ENCODE measurements around the gene RETN.
"Not testable (repeated sequence)": the region's sequence is repeated elsewhere in the genome, so short reads cannot be mapped to it uniquely, and the experiment has no call there.

The RETN gene

GRCh38 chr19:7637374-7638256, 31.2 kb upstream of the RETN start:
- no peak for DNase-seq (ENCODE audit: low read depth in 3 of 3, low spot score in 1 of 3)

GRCh38 chr19:7638802-7639465, 29.9 kb upstream of the RETN start:
- DNase-seq (ENCODE audit: low read depth in 3 of 3, low spot score in 1 of 3), result no peak

- no peak for DNase-seq (ENCODE audit: low read depth in 3 of 3, low spot score in 1 of 3)
These were observed 28.9 kb upstream of the RETN start for GRCh38 chr19:7639863-7640348.

GRCh38 chr19:7640803-7641202, 28.0 kb upstream of the RETN start:
- no peak for DNase-seq (ENCODE audit: low read depth in 3 of 3, low spot score in 1 of 3)

- DNase-seq (ENCODE audit: low read depth in 3 of 3, low spot score in 1 of 3), result no peak
These were observed 27.3 kb upstream of the RETN start for GRCh38 chr19:7641290-7642276.

GRCh38 chr19:7642295-7643030, 26.4 kb upstream of the RETN start:
- no peak for DNase-seq (ENCODE audit: low read depth in 3 of 3, low spot score in 1 of 3)

- DNase-seq (ENCODE audit: low read depth in 3 of 3, low spot score in 1 of 3), result no peak
These were observed 25.8 kb upstream of the RETN start for GRCh38 chr19:7643031-7643415.

GRCh38 chr19:7643629-7644549, 25.0 kb upstream of the RETN start:
- not testable (repeated sequence) for DNase-seq (ENCODE audit: low read depth in 3 of 3, low spot score in 1 of 3)

- DNase-seq (ENCODE audit: low read depth in 3 of 3, low spot score in 1 of 3), result no peak
These were observed 24.3 kb upstream of the RETN start for GRCh38 chr19:7644550-7644877.

GRCh38 chr19:7645163-7645562, 23.7 kb upstream of the RETN start:
- DNase-seq (ENCODE audit: low read depth in 3 of 3, low spot score in 1 of 3), result no peak

- no peak for DNase-seq (ENCODE audit: low read depth in 3 of 3, low spot score in 1 of 3)
These were observed 23.0 kb upstream of the RETN start for GRCh38 chr19:7645656-7646425.

- DNase-seq (ENCODE audit: low read depth in 3 of 3, low spot score in 1 of 3), result no peak
These were observed 22.5 kb upstream of the RETN start for GRCh38 chr19:7646426-7646700.

- DNase-seq (ENCODE audit: low read depth in 3 of 3, low spot score in 1 of 3), result no peak
These were observed 21.7 kb upstream of the RETN start for GRCh38 chr19:7647156-7647555.

GRCh38 chr19:7648265-7649014, 20.4 kb upstream of the RETN start:
- DNase-seq (ENCODE audit: low read depth in 3 of 3, low spot score in 1 of 3), result no peak

- DNase-seq (ENCODE audit: low read depth in 3 of 3, low spot score in 1 of 3), result no peak
These were observed 18.7 kb upstream of the RETN start for GRCh38 chr19:7650148-7650547.

GRCh38 chr19:7652061-7652641, 16.7 kb upstream of the RETN start:
- DNase-seq (ENCODE audit: low read depth in 3 of 3, low spot score in 1 of 3), result peak; percentile 66 to 89 (median 74)

- no peak for DNase-seq (ENCODE audit: low read depth in 3 of 3, low spot score in 1 of 3)
These were observed 14.4 kb upstream of the RETN start for GRCh38 chr19:7654401-7654800.

- no peak for DNase-seq (ENCODE audit: low read depth in 3 of 3, low spot score in 1 of 3)
These were observed 13.3 kb upstream of the RETN start for GRCh38 chr19:7655581-7655980.

Data from stimulated activated CD4-positive, alpha-beta T cell treated with anti-CD3 and anti-CD28 coated beads, TNF-alpha, amount 100 ng/mL, for 1 hour (primary cell).